Measurements from ENCODE around the gene MAD2L1BP. TPM values are rescaled to one million over a fixed set of nuclear protein-coding genes. Genes with fewer than 3 reads are reported as not detected.

The MAD2L1BP gene
- total and polyA plus RNA-seq, 2 of the 13 experiments (the other 11 are each of a cell fraction or from before 2014, with no cell fraction given): 54.2 to 55.5 TPM

DNA sequence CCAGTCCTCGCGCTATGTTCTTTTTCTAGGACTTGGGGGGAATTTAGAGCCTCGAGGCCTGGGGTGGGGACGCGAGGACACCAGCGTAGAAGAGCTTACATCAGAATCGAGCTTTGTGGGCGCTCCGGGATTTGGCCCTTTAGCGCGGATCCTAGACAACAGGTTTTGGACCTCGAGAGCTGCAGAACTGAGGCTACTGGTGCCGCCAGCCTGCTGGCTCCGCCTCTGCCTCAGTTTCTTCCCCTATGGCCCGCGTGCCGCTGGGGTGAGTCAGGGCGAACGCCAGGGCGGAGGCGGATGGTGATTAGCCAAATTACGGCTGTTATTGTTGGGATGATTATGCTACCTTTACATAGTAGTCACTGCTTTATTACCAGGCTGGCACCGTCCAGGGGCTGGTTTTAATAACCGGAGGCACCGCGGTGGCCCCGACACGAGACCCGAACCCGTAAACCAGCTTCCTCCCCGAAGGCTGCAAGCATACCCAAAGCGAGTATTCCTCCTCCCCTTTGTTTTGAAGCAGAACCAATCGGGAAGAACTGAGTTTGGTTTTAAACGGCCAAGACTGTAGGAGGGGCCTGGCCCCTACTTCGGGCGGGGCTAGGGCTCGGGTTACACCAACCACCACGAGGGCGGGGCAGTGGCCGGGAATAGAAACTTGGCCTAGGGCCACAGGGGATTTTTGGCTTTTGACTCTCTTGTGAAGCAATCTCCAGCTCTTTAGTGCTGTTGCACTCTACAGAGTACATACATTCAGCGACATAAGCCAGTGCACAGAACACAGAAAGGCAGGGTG lies 5.9 kb upstream of the MAD2L1BP start (continued):
- TF ChIP-seq ZNF496 (CRISPR knock-in tag; IDR thresholded peaks at IDR 0.05; ENCODE audit: insufficient replicate concordance) (no peak), ZNF260 (CRISPR knock-in tag; IDR thresholded peaks at IDR 0.05; ENCODE audit: borderline replicate concordance, low read depth) (no peak), TAF15 (IDR thresholded peaks at IDR 0.05; ENCODE audit: low read depth, low read length, poor library complexity, severe bottlenecking) (no peak), ZNF326 (CRISPR knock-in tag; IDR thresholded peaks at IDR 0.05; ENCODE audit: borderline replicate concordance) (no peak), ZNF652 (CRISPR knock-in tag; IDR thresholded peaks at IDR 0.05; ENCODE audit: borderline replicate concordance, low read depth) (no peak), REXO4 (CRISPR knock-in tag; IDR thresholded peaks at IDR 0.05; ENCODE audit: borderline replicate concordance) (no peak), FOXA3 (CRISPR knock-in tag; IDR thresholded peaks at IDR 0.05) (peak; percentile 68), ZNF432 (CRISPR knock-in tag; IDR thresholded peaks at IDR 0.05; ENCODE audit: borderline replicate concordance) (no peak), JUNB (CRISPR knock-in tag; IDR thresholded peaks at IDR 0.05; ENCODE audit: borderline replicate concordance) (no peak), KLF6 (CRISPR knock-in tag; IDR thresholded peaks at IDR 0.05) (no peak; the same call in 1 of the 2 replicates), ZNF724P (CRISPR knock-in tag; IDR thresholded peaks at IDR 0.05; ENCODE audit: borderline replicate concordance) (no peak), ZNF234 (CRISPR knock-in tag; conservative IDR thresholded peaks at IDR 0.05) (no peak), KLF16 (CRISPR knock-in tag; IDR thresholded peaks at IDR 0.05) (peak in 1 of 2 experiments; percentile 72; a peak in 1 of 4 replicates), DPF2 (CRISPR knock-in tag; IDR thresholded peaks at IDR 0.05; ENCODE audit: borderline replicate concordance, low read depth) (0 out of 2 replicates have a peak, but pooled peaks have one; percentile 35), ZNF562 (CRISPR knock-in tag; IDR thresholded peaks at IDR 0.05; ENCODE audit: borderline replicate concordance) (no peak), ZNF83 (CRISPR knock-in tag; IDR thresholded peaks at IDR 0.05; ENCODE audit: borderline replicate concordance) (0 out of 2 replicates have a peak, but pooled peaks have one; percentile 17), SETDB1 (CRISPR knock-in tag; IDR thresholded peaks at IDR 0.05; ENCODE audit: borderline replicate concordance) (no peak), HCFC1 (IDR thresholded peaks at IDR 0.05; ENCODE audit: low read depth, low read length) (no peak), NFIC (IDR thresholded peaks at IDR 0.05; ENCODE audit: low read length) (peak; percentile 25), FOXM1 (CRISPR knock-in tag; IDR thresholded peaks at IDR 0.05) (peak; percentile 92), ZNF746 (CRISPR knock-in tag; IDR thresholded peaks at IDR 0.05) (no peak; the same call in 1 of the 2 replicates), SMARCE1 (IDR thresholded peaks at IDR 0.05; ENCODE audit: borderline replicate concordance) (no peak), STAT5B (CRISPR knock-in tag; IDR thresholded peaks at IDR 0.05) (no peak; the same call in 1 of the 2 replicates), ZNF331 (CRISPR knock-in tag; IDR thresholded peaks at IDR 0.05) (peak; percentile 83)
- TF ChIP-seq, protein P1, sequence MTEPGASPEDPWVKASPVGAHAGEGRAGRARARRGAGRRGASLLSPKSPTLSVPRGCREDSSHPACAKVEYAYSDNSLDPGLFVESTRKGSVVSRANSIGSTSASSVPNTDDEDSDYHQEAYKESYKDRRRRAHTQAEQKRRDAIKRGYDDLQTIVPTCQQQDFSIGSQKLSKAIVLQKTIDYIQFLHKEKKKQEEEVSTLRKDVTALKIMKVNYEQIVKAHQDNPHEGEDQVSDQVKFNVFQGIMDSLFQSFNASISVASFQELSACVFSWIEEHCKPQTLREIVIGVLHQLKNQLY (CRISPR knock-in tag; IDR thresholded peaks at IDR 0.05): peak; percentile 18; the same call in 1 of the 2 replicates
- TF ChIP-seq, protein P2, sequence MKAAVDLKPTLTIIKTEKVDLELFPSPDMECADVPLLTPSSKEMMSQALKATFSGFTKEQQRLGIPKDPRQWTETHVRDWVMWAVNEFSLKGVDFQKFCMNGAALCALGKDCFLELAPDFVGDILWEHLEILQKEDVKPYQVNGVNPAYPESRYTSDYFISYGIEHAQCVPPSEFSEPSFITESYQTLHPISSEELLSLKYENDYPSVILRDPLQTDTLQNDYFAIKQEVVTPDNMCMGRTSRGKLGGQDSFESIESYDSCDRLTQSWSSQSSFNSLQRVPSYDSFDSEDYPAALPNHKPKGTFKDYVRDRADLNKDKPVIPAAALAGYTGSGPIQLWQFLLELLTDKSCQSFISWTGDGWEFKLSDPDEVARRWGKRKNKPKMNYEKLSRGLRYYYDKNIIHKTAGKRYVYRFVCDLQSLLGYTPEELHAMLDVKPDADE (CRISPR knock-in tag; IDR thresholded peaks at IDR 0.05): 0 out of 2 replicates have a peak, but pooled peaks have one; percentile 68
- TF ChIP-seq, protein P3, sequence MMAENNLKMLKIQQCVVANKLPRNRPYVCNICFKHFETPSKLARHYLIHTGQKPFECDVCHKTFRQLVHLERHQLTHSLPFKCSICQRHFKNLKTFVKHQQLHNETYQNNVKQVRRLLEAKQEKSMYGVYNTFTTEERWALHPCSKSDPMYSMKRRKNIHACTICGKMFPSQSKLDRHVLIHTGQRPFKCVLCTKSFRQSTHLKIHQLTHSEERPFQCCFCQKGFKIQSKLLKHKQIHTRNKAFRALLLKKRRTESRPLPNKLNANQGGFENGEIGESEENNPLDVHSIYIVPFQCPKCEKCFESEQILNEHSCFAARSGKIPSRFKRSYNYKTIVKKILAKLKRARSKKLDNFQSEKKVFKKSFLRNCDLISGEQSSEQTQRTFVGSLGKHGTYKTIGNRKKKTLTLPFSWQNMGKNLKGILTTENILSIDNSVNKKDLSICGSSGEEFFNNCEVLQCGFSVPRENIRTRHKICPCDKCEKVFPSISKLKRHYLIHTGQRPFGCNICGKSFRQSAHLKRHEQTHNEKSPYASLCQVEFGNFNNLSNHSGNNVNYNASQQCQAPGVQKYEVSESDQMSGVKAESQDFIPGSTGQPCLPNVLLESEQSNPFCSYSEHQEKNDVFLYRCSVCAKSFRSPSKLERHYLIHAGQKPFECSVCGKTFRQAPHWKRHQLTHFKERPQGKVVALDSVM (CRISPR knock-in tag; IDR thresholded peaks at IDR 0.05): no peak; the same call in 1 of the 2 replicates
